Stimulated activated effector memory CD8-positive, alpha-beta T cell treated with anti-CD3 and anti-CD28 coated beads, Interleukin-12 subunit alpha, Interleukin-12 subunit beta, amount 100 ng/mL, for 72 hours (primary cell): ENCODE data around the gene KCNK4.

Source experiments
- ATAC-seq: fragments of 150-1000 bp; cut with Tn5 transposase; 2 replicates; pipeline ENCODE4 v1.10.0; 2021
- DNase-seq, 2 donors: peaks; one replicate each; pipeline ENCODE4 v3.0.0; 2021 to 2022; ENCODE audit warnings: low spot score in 2 of 2
- H3K27ac Mint-ChIP-seq: one replicate; pipeline ENCODE4 v1.8.0; 2022; ENCODE audit warnings: mild to moderate bottlenecking, mixed read lengths
- H3K36me3 Mint-ChIP-seq: one replicate; pipeline ENCODE4 v1.8.0; 2022; ENCODE audit warnings: mild to moderate bottlenecking, mixed read lengths
- H3K4me1 Mint-ChIP-seq: one replicate; pipeline ENCODE4 v1.8.0; 2022; ENCODE audit warnings: mixed read lengths
- H3K4me3 Mint-ChIP-seq: one replicate; pipeline ENCODE4 v1.8.0; 2022; ENCODE audit warnings: mild to moderate bottlenecking, mixed read lengths
- H3K9me3 Mint-ChIP-seq: one replicate; pipeline ENCODE4 v1.8.0; 2022; ENCODE audit warnings: mixed read lengths

Gene KCNK4

DNA sequence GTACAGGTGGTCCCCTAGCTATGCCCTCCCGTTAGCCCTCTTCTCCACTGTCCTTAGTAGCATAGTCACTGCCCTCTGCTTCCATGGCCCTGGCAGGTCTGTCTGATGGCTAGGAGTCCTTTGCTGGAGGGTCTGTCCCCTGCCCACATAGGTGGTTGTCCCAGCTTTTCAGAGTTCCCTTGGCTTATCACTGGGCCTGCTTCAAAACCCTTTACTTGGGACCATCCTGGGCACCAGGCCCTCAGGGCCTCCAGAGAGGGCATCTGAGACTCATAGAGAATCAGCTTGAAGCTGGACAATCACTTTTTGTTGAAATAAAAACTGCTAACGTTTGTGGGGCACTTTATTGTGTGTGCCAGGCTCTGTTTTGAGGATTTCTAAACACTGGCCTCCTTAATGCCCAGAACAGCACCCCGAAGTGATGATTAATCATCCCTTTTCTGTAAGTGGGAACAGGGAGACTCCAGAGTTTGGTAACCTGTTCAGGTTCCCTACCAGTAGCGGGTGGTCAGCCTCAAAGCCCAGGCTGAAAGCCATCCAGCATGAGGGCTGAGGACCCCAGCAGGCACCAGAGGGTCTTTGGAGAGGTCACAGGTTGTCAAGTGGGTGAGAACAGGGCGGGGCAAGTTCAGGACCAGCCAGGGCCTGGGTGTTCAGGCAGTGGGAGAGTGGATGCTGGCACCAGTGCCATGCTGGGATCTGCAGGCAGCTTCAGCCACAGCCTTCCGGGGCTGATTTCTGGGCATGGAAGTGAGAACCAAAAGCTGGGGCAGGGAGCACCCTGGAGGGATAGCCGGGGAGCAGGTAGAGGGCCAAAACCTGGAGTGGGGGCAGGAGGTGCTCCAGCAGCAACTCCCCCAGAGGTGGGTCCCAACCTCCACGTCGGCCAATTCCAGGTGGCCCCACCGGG, 495 bp upstream of the KCNK4 start:
- Mint-ChIP-seq H3K27ac (no peak overlapping the region), H3K4me1 (peaks cover 21% of the 10 kb centered on the region), H3K36me3 (peaks cover 14% of the 10 kb centered on the region), H3K4me3 (peak overlapping the region; percentile 71), H3K9me3 (no peaks in the 10 kb centered on the region)
- ATAC-seq (no peak), DNase-seq (no peak)

DNA sequence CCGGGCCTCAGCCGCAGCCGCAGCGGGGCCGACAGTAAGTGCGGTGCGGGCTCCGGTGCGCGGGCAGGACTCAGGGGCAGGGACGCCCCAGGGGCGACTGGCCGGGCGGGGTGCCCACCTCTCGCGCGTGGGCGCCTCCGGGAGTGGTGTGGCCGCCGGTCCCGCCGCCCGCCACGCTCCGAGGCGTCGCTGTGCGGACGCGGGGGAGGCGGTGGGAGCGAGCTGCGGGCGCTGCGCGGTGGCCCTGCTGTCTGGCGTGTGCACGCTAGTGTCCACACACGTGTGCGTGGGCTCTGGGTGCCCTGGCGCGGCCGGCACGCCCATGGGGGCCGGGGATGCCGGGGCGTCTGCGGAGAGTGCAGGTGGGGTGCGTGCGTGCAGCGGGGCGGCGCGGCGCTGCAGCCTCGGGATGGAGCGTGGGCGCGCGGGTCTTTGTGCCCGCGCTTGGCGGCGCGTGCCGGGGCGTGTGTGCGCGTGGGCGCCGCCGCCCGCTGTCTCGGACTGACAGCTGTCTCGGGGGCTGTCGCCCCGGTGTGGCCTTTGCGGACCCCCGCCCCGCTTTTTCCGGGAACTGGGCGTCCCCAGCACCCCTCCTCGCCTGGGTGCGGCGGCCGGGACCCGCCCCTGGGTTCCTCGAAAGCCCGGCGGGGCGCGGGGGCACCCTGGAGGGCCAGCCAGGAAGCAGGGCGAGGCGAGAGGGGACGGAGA, 804 bp downstream of the KCNK4 start:
- peaks cover 6% of the 10 kb centered on the region for H3K36me3 Mint-ChIP-seq
- H3K27ac Mint-ChIP-seq: no peak overlapping the region
- no peaks in the 10 kb centered on the region for H3K9me3 Mint-ChIP-seq
- peak overlapping the region; percentile 64 for H3K4me3 Mint-ChIP-seq
- ATAC-seq (peak; percentile 44), DNase-seq (no peak)
- peaks cover 13% of the 10 kb centered on the region for H3K4me1 Mint-ChIP-seq

DNA sequence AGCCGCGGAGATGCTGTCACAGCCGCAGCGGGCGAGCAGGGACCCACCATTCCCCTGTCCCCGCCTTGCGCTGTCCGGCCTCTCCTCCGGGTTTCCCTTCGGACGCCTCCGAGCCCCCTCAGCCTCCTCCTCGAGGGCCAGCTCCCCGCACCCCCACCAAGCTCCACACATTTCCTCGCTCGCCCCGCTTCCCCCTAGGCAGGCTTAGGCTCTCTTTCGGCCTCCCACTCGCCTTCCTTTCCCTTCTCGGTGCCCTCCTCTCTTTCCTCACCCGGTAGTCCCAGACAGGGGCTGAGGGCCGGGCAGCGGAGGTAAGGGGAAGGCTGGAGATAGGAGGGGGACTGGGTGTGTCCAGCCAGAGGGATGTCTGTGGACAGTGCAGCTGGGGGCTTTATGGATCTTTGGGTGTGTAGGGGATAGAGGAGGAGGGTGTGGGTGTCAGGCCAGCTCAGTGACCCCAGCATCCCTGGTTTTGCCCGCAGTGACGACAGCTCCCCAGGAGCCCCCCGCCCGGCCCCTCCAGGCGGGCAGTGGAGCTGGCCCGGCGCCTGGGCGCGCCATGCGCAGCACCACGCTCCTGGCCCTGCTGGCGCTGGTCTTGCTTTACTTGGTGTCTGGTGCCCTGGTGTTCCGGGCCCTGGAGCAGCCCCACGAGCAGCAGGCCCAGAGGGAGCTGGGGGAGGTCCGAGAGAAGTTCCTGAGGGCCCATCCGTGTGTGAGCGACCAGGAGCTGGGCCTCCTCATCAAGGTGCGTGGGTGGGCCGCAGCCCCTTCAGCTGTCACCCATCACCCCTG, 1.6 kb downstream of the KCNK4 start:
- Mint-ChIP-seq H3K27ac (no peak overlapping the region), H3K4me1 (peaks cover 16% of the 10 kb centered on the region), H3K36me3 (peaks cover 5% of the 10 kb centered on the region), H3K4me3 (peak overlapping the region; percentile 64), H3K9me3 (no peaks in the 10 kb centered on the region)
- ATAC-seq (peak; percentile 9), DNase-seq (no peak)

DNA sequence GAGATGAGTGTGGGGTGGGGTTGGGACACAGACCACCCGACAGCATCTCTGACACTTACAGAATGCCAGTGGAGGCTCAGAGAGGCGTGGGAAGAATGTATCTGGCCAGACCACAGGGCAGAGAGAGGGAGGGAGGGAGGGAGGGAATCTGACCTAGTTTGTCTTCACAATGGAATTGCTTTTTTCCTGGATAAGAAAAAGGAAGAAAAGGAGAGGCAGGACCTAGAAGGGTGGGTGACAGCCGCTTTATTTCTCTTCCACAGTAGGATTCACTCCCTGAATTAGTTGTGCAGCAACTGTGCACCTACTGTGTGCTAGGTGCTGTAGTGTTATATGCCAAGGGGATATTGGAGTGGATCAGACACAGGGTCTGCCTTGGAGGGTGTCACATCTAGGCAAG, 3.7 kb downstream of the KCNK4 start:
- H3K4me3 Mint-ChIP-seq: no peak overlapping the region

DNA sequence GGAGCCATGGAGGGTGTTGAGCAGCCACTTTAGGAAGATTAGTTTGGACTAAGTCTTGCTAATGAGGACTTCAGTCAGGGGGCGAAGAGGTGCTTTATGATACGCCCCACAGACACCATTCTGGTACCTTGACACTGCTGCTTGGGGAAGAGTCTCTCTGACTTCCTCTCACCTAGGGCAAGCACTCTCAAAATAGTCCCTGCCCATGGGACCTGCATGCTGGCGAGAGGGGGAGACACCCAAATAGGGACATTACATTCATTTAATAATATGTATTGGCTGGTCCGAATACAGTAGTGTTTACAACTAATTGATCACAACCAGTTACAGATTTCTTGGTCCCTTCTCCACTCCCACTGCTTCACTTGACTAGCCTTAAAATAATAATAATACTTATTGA, 4.7 kb downstream of the KCNK4 start:
- Mint-ChIP-seq H3K4me3 (no peak overlapping the region), H3K4me1 (peaks cover 33% of the 10 kb centered on the region), H3K9me3 (no peaks in the 10 kb centered on the region), H3K27ac (no peak overlapping the region), H3K36me3 (peaks cover 2% of the 10 kb centered on the region)
- no peak for DNase-seq
- ATAC-seq: no peak

More for the DNA sequence above, 3.7 kb downstream of the KCNK4 start:
- peaks cover 26% of the 10 kb centered on the region for H3K4me1 Mint-ChIP-seq
- H3K9me3 Mint-ChIP-seq: no peaks in the 10 kb centered on the region
- ATAC-seq (no peak), DNase-seq (no peak)
- H3K36me3 Mint-ChIP-seq: peaks cover 5% of the 10 kb centered on the region
- no peak overlapping the region for H3K27ac Mint-ChIP-seq

DNA sequence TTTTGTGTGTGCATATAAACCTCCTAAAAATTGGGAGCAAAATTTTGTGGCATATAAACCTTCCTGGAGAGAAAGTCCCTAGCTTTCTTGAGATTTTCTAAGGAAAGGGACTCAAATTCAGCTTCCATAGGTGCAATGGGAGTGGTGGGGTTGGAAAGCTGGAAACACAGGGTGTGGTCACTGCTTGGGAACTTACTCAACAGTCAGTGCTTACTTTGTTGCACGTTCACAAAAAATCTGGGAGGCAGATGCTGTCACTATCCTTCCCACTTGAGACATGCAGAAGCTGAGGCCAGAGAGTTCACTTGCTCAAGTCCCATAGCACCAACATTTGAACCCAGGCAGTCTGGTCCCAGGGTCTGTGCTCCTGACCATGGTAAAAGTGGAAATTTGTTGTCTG, 5.1 kb downstream of the KCNK4 start:
- Mint-ChIP-seq H3K9me3 (no peaks in the 10 kb centered on the region), H3K4me3 (no peak overlapping the region), H3K27ac (no peak overlapping the region), H3K4me1 (peaks cover 32% of the 10 kb centered on the region), H3K36me3 (no peaks in the 10 kb centered on the region)
- no peak for ATAC-seq
- no peak for DNase-seq

DNA sequence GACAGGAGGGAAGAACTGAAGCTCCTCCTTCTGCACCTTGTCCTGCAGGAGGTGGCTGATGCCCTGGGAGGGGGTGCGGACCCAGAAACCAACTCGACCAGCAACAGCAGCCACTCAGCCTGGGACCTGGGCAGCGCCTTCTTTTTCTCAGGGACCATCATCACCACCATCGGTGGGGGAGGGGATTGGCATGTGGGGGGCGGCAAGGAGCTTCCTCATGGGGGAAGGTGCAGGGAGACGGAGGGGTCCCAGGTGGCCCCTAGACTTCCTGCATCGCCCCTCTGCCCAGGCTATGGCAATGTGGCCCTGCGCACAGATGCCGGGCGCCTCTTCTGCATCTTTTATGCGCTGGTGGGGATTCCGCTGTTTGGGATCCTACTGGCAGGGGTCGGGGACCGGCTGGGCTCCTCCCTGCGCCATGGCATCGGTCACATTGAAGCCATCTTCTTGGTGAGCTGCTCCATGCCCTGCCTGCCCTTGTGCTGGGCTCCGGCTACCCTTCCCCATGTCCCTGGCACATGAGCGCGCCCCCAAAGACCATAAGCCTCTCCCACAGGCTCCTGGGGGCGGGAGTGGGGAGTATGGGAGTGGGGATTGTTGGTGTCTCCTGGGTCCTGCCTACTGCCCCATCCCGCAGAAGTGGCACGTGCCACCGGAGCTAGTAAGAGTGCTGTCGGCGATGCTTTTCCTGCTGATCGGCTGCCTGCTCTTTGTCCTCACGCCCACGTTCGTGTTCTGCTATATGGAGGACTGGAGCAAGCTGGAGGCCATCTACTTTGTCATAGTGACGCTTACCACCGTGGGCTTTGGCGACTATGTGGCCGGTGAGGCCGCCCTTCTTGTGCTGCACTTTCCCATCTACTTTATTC, 6.0 kb downstream of the KCNK4 start:
- no peak for DNase-seq
- Mint-ChIP-seq H3K4me1 (peaks cover 32% of the 10 kb centered on the region), H3K4me3 (no peak overlapping the region), H3K27ac (no peak overlapping the region), H3K36me3 (no peaks in the 10 kb centered on the region), H3K9me3 (no peaks in the 10 kb centered on the region)
- no peak for ATAC-seq

DNA sequence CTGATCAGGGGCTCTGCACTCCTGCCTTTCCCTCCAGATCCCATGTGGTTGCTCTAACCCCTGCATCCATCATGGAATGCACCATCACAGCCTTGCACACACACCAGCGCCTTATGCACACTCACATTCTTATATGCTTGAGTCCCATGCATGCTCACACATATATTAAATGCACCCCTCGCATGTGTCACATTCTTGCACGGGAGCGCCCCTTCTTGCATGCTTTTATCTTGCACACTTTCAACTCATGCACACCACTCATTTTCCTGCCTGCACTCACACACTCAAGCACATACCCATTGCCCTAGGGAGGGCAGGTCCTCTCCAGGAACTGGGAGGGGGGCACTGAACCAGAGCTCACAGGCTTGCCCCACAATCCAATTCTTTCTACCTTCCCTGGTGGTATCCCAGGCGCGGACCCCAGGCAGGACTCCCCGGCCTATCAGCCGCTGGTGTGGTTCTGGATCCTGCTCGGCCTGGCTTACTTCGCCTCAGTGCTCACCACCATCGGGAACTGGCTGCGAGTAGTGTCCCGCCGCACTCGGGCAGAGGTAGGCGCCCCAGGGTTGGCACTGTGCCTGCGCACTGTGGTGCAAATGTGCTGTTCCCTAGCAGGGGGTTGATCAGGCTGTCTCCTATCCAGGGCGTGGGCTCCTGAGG, 6.7 kb downstream of the KCNK4 start:
- no peak for DNase-seq
- H3K9me3 Mint-ChIP-seq: no peaks in the 10 kb centered on the region
- H3K4me3 Mint-ChIP-seq: no peak overlapping the region
- H3K4me1 Mint-ChIP-seq: peaks cover 27% of the 10 kb centered on the region
- no peak overlapping the region for H3K27ac Mint-ChIP-seq
- no peaks in the 10 kb centered on the region for H3K36me3 Mint-ChIP-seq
- ATAC-seq: no peak

DNA sequence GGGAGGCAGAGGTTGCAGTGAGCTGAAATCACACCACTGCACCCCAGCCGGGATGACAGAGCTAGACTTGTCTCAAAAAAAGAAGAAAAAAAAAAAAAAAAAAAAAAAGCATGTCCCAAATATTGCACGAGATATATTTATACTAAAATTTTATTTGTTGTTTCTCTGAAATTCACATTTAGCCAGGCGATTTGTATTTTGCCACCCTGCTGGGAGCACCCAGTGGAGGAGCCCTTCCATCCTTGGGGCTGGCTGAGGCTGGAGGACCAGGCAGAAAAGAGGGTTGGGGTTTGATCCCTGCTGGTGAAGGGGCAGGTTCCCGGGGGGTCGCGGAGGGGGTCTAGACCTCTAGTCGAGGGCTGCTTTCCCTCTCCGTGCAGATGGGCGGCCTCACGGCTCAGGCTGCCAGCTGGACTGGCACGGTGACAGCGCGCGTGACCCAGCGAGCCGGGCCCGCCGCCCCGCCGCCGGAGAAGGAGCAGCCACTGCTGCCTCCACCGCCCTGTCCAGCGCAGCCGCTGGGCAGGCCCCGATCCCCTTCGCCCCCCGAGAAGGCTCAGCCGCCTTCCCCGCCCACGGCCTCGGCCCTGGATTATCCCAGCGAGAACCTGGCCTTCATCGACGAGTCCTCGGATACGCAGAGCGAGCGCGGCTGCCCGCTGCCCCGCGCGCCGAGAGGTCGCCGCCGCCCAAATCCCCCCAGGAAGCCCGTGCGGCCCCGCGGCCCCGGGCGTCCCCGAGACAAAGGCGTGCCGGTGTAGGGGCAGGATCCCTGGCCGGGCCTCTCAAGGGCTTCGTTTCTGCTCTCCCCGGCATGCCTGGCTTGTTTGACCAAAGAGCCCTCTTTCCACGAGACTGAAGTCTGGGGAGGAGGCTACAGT, 8.1 kb downstream of the KCNK4 start:
- H3K4me1 Mint-ChIP-seq: peaks cover 31% of the 10 kb centered on the region
- DNase-seq (no peak), ATAC-seq (no peak)
- H3K4me3 Mint-ChIP-seq: peak overlapping the region; percentile 75
- H3K27ac Mint-ChIP-seq: no peak overlapping the region
- H3K36me3 Mint-ChIP-seq: peaks cover 1% of the 10 kb centered on the region
- no peaks in the 10 kb centered on the region for H3K9me3 Mint-ChIP-seq

DNA sequence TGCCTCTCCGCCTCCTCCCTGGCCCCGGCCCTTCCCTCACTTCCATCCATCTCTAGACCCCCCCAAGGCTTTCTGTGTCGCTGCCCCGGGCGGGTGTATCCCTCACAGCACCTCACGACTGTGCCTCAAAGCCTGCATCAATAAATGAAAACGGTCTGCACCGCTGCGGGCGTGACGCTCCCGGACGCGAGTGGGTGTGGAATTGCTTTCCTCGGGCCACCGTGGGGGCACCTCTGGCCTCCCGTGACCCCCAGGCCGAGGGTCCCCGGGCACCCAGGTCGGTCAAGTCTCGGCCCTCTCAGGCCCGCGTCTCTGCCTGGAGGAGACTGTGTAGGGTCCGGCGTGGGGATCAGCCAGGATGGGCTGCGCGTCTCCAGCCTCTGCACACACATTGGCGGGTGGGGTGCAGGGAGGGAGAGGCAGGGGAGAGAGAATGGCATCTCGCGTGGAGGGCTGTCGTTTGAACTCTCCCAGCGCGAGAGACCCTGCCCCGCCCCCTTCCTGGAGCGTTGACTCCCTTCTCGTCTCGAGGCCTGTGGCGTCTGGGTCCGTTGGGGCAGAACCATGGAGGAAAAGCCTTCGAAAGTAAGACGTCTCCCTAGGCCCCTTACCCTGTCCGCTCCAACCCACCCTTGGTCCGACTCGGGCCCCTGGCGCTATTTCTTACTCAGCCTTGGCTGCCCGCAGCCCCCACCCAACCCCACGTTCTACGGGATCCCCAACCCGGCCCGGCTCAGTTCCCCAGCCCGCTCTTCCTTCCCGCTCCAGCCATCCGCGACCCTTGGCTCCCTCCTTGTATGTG, 8.9 kb downstream of the KCNK4 start, which contains the start of gene CATSPERZ:
Gene CATSPERZ, plus strand, starts transcription at position 512 of the 802 bp plus-strand sequence. Its CDS starts 53 bp downstream, at position 565.
- no peak for DNase-seq
- H3K4me3 Mint-ChIP-seq: peak within 1 kb of the TSS; percentile 75
- peaks cover 35% of the 10 kb centered on the region for H3K4me1 Mint-ChIP-seq
- no peak for ATAC-seq
- no peak within 1 kb of the TSS for H3K27ac Mint-ChIP-seq
- no peaks in the 10 kb centered on the region for H3K9me3 Mint-ChIP-seq
- H3K36me3 Mint-ChIP-seq: peaks cover 9% of the 10 kb centered on the region

DNA sequence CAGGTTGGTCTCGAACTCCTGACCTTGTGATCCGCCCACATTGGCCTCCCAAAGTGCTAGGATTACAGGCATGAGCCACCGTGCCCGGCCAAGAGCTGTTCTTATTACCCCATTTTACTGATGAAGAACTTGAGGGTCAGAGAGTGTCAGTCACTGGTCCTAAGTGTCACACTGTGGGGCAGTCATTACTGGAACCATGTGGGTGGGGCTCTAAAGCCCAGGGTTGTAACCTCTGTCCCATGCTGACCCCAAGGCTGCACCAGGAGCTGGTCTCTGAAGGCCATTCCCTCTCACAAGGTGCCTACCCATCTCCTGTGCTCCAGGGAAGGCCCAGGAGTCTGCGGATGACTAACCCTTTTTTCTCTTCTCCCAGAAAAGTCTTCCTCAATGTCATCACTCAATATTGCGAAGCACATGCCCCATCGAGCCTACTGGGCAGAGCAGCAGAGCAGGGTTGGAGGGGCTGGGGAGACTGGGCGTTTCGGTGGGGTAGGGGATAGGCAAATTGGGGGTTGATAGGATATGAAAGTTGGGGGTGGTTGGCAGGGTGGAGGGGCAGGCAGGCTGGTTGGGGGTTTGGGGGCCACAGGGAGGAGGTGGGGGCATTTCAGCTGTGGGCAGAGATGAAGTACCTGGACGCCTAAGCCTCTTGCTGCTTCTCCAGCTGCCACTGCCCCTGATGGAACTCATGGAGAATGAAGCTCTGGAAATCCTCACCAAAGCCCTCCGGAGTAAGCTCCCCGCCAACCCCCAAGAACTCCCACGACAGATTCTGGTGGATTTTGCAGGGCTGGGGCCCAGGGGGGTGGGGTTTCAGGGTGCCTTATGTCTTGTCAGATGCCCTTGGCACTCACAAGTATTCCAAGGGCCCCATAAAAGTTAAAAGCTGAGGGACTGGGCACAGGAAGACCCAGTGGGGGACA, 12.3 kb downstream of the KCNK4 start:
- Mint-ChIP-seq H3K9me3 (no peaks in the 10 kb centered on the region), H3K36me3 (peaks cover 30% of the 10 kb centered on the region)

DNA sequence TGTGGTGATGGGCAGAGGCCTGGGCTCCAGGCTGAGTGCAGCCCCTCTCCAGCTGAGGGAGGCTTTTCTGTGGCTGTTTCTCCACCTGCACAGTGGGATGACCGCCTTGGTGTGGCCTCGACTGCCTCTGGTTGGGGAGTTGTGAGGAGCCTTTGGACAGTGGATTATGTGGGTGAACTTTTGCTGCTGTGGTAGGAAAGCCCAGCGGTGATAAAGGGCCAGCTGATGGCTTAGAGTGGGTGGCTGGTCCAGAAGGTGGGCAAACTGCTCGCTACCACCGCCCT, 12.9 kb downstream of the KCNK4 start:
- peaks cover 36% of the 10 kb centered on the region for H3K36me3 Mint-ChIP-seq
- no peaks in the 10 kb centered on the region for H3K9me3 Mint-ChIP-seq
- peak overlapping the region; percentile 99 for H3K4me3 Mint-ChIP-seq
- DNase-seq (no peak), ATAC-seq (no peak)
- peak overlapping the region; percentile 96 for H3K27ac Mint-ChIP-seq
- H3K4me1 Mint-ChIP-seq: peaks cover 33% of the 10 kb centered on the region

More for the DNA sequence above, 12.3 kb downstream of the KCNK4 start:
- H3K27ac Mint-ChIP-seq: peak overlapping the region; percentile 96
- ATAC-seq: no peak
- peak overlapping the region; percentile 99 for H3K4me3 Mint-ChIP-seq
- no peak for DNase-seq
- peaks cover 33% of the 10 kb centered on the region for H3K4me1 Mint-ChIP-seq
